Common myeloid progenitor, CD34-positive (primary cell): Measurements from ENCODE around the gene MCTP2.

ENCODE experiments used
- CTCF ChIA-PET: fragments of 350-600 bp; sonication (Branson Sonifier 250); formaldehyde crosslinking; loops from one replicate; lab custom pipeline; 2021; ENCODE audit warnings: antibody characterized with exemption; lab: Charles Lee
- POLR2A ChIA-PET: fragments of 350-600 bp; sonication (Branson Sonifier 250); formaldehyde crosslinking; loops from one replicate; lab custom pipeline; 2021; ENCODE audit warnings: antibody characterized with exemption; lab: Charles Lee
- DNase-seq, 3 donors: peaks; one replicate each; pipeline versions ENCODE4 v3.0.0 to v3.0.0-alpha.2; 2013
- H3K27ac ChIP-seq, 2 experiments: 1 replicate in 1 of 2; 2 replicates in 1 of 2; pipeline ENCODE4 v1.7.0; 2013; ENCODE audit warnings: inconsistent platforms in 2 of 2, low read length in 2 of 2, mild to moderate bottlenecking in 2 of 2, low read depth in 1 of 2, moderate library complexity in 1 of 2; ENCODE audit not compliant: severe bottlenecking in 2 of 2, insufficient read depth in 1 of 2, poor library complexity in 1 of 2
- H3K27me3 ChIP-seq, 5 experiments: replicated peaks in 2 of 5; 1 replicate in 3 of 5; 2 replicates in 2 of 5; pipeline versions ENCODE4 v1.6.1 to v1.7.0; 2013; ENCODE audit warnings: low read length in 4 of 5, mild to moderate bottlenecking in 2 of 5, moderate library complexity in 2 of 5, inconsistent platforms in 1 of 5; ENCODE audit not compliant: insufficient read depth in 5 of 5, control insufficient read depth in 4 of 5
- H3K36me3 ChIP-seq, 4 experiments: 1 replicate in 2 of 4; 2 replicates in 2 of 4; pipeline versions ENCODE4 v1.6.1 to v1.7.0; 2013; ENCODE audit warnings: low read length in 3 of 4, control low read depth in 1 of 4, mild to moderate bottlenecking in 1 of 4; ENCODE audit not compliant: control insufficient read depth in 4 of 4, insufficient read depth in 4 of 4
- H3K4me1 ChIP-seq, 4 experiments: 1 replicate in 3 of 4; 2 replicates in 1 of 4; pipeline versions ENCODE4 v1.6.1 to v1.7.1; 2013; ENCODE audit warnings: low read length in 3 of 4, mild to moderate bottlenecking in 3 of 4, control low read depth in 1 of 4, inconsistent platforms in 1 of 4, moderate library complexity in 1 of 4; ENCODE audit not compliant: control insufficient read depth in 4 of 4, insufficient read depth in 4 of 4; ENCODE audit errors: control extremely low read depth in 1 of 4
- H3K4me3 ChIP-seq, 7 experiments: 1 replicate in 4 of 7; 2 replicates in 3 of 7; pipeline versions ENCODE4 v1.5.1 to v1.7.0; 2013; ENCODE audit warnings: mild to moderate bottlenecking in 7 of 7, low read length in 6 of 7, moderate library complexity in 6 of 7, inconsistent platforms in 2 of 7, low read depth in 2 of 7, control low read depth in 1 of 7; ENCODE audit not compliant: insufficient read depth in 4 of 7, control insufficient read depth in 1 of 7; ENCODE audit errors: extremely low read depth in 1 of 7
- H3K9me3 ChIP-seq, 5 experiments: 1 replicate in 4 of 5; 2 replicates in 1 of 5; pipeline versions ENCODE4 v1.6.1 to v1.7.1; 2013; ENCODE audit warnings: low read length in 4 of 5, mild to moderate bottlenecking in 2 of 5, inconsistent platforms in 1 of 5, low read depth in 1 of 5, moderate library complexity in 1 of 5; ENCODE audit not compliant: control insufficient read depth in 4 of 5, insufficient read depth in 2 of 5; ENCODE audit errors: control extremely low read depth in 1 of 5
- WGBS: methylation state at CpG from one replicate; pipeline ENCODE4 v1.1.5; 2013; ENCODE audit not compliant: insufficient coverage; 5-methylcytosine and 5-hydroxymethylcytosine counted together

Gene MCTP2

GRCh38 chr15:94235041-94235440, 3.7 kb downstream of the MCTP2 start:
- Histone ChIP-seq H3K9me3 (no peaks in the 10 kb centered on the region), H3K4me1 (peaks cover 39 to 85% (median 68%) of the 10 kb centered on the region in 4 experiments), H3K27me3 (no peaks in the 10 kb centered on the region), H3K36me3 (peaks cover 0 to 12% (median 0%) of the 10 kb centered on the region in 4 experiments), H3K4me3 (peak overlapping the region in 4 of 7 experiments; percentile 3 to 90 (median 35)), H3K27ac (no peak overlapping the region)
- POLR2A ChIA-PET = interaction anchor here (1.1 kb wide), 1 partner anchor 28 kb away, joined by 3 read pairs; no protein-coding TSS in a partner anchor
- DNase-seq = no peak
- 97% methylated on average over 12 of the region's 14 CpGs for WGBS
- CTCF ChIA-PET = interaction anchor here (0.9 to 3.0 kb wide), 5 partner anchors 18 to 89 kb away, joined by 3 to 22 read pairs (median 4); no protein-coding TSS in a partner anchor

GRCh38 chr15:94235646-94236045, 4.3 kb downstream of the MCTP2 start:
- 35% methylated on average over 6 of the region's 6 CpGs for WGBS
- Histone ChIP-seq H3K36me3 (peaks cover 0 to 17% (median 0%) of the 10 kb centered on the region in 4 experiments), H3K4me1 (peaks cover 38 to 85% (median 66%) of the 10 kb centered on the region in 4 experiments), H3K9me3 (no peaks in the 10 kb centered on the region), H3K4me3 (peak overlapping the region in 5 of 7 experiments; percentile 4 to 54 (median 22)), H3K27ac (no peak overlapping the region), H3K27me3 (no peaks in the 10 kb centered on the region)
- CTCF ChIA-PET = interaction anchor here (0.9 to 3.0 kb wide), 3 partner anchors 29 to 89 kb away, joined by 3 to 22 read pairs (median 4); no protein-coding TSS in a partner anchor
- DNase-seq = peak in 2 of 3 donors; percentile 50 to 57
- POLR2A ChIA-PET = no interaction called here

GRCh38 chr15:94236608-94237007, 5.2 kb downstream of the MCTP2 start:
- Histone ChIP-seq H3K27ac (no peak overlapping the region), H3K4me1 (peaks cover 40 to 89% (median 71%) of the 10 kb centered on the region in 4 experiments), H3K4me3 (peak overlapping the region in 3 of 7 experiments; percentile 21 to 45 (median 41)), H3K27me3 (no peaks in the 10 kb centered on the region), H3K36me3 (peaks cover 0 to 17% (median 2%) of the 10 kb centered on the region in 4 experiments), H3K9me3 (no peaks in the 10 kb centered on the region)
- DNase-seq = peak in 2 of 3 donors; percentile 56 to 68
- CTCF ChIA-PET = interaction anchor here (1.4 to 3.0 kb wide), 2 partner anchors 28 to 88 kb away, joined by 4 to 22 read pairs; no protein-coding TSS in a partner anchor
- 50% methylated on average over 4 of the region's 4 CpGs for WGBS
- POLR2A ChIA-PET = no interaction called here

GRCh38 chr15:94237903-94238302, 6.5 kb downstream of the MCTP2 start:
- ChIA-PET CTCF (interaction anchor here (0.7 to 3.0 kb wide), 11 partner anchors 8 to 86 kb away, joined by 3 to 16 read pairs (median 5); no protein-coding TSS in a partner anchor), POLR2A (interaction anchor here (0.8 to 1.2 kb wide), 2 partner anchors 18 to 49 kb away, joined by 3 read pairs; no protein-coding TSS in a partner anchor)
- Histone ChIP-seq H3K27ac (peak overlapping the region in 1 of 2 experiments; percentile 55), H3K27me3 (no peaks in the 10 kb centered on the region), H3K36me3 (peaks cover 0 to 17% (median 2%) of the 10 kb centered on the region in 4 experiments), H3K4me3 (no peak overlapping the region), H3K4me1 (peaks cover 34 to 88% (median 69%) of the 10 kb centered on the region in 4 experiments), H3K9me3 (no peaks in the 10 kb centered on the region)
- DNase-seq = no peak
- WGBS = 87% methylated on average over 4 of the region's 8 CpGs

- peak overlapping the region in 1 of 2 experiments; percentile 55 for H3K27ac ChIP-seq
- peaks cover 0 to 3% (median 0%) of the 10 kb centered on the region in 5 experiments for H3K9me3 ChIP-seq
- POLR2A ChIA-PET = interaction anchor here (0.8 to 1.2 kb wide), 2 partner anchors 17 to 49 kb away, joined by 3 read pairs; no protein-coding TSS in a partner anchor
- H3K27me3 ChIP-seq = no peaks in the 10 kb centered on the region
- H3K36me3 ChIP-seq = peaks cover 0 to 17% (median 2%) of the 10 kb centered on the region in 4 experiments
- CTCF ChIA-PET = interaction anchor here (0.7 to 3.0 kb wide), 14 partner anchors 9 to 85 kb away, joined by 3 to 16 read pairs (median 4); no protein-coding TSS in a partner anchor
- peaks cover 29 to 83% (median 65%) of the 10 kb centered on the region in 4 experiments for H3K4me1 ChIP-seq
- WGBS = 5% methylated on average over 2 of the region's 4 CpGs
- DNase-seq = peak in 2 of 3 donors; percentile 52 to 72
- H3K4me3 ChIP-seq = no peak overlapping the region
Measured at GRCh38 chr15:94238539-94239118, 7.3 kb downstream of the MCTP2 start.

- H3K36me3 ChIP-seq = peaks cover 0 to 17% (median 2%) of the 10 kb centered on the region in 4 experiments
- DNase-seq = no peak
- H3K27ac ChIP-seq = peak overlapping the region in 1 of 2 experiments; percentile 31
- ChIA-PET CTCF (interaction anchor here (1.2 to 3.0 kb wide), 9 partner anchors 8 to 85 kb away, joined by 3 to 16 read pairs (median 4); partner anchors contain the start of gene MCTP2), POLR2A (no interaction called here)
- H3K4me3 ChIP-seq = no peak overlapping the region
- peaks cover 0 to 3% (median 0%) of the 10 kb centered on the region in 5 experiments for H3K9me3 ChIP-seq
- no peaks in the 10 kb centered on the region for H3K27me3 ChIP-seq
- 80% methylated on average over 1 of the region's 2 CpGs for WGBS
- H3K4me1 ChIP-seq = peaks cover 22 to 75% (median 58%) of the 10 kb centered on the region in 4 experiments
Measured at GRCh38 chr15:94239474-94239873, 8.1 kb downstream of the MCTP2 start.
